WTC11 (cell line): ENCODE results near the gene TSEN54. TPM values are rescaled to one million over a fixed set of nuclear protein-coding genes. Genes with fewer than 3 reads are reported as not detected.

Experiments used
- ATAC-seq: fragments of 200-7000 bp; cut with Tn5 transposase; 2 replicates; pipeline ENCODE4 v1.10.0; 2021; ENCODE audit warnings: mild to moderate bottlenecking, moderate library complexity
- CTCF ChIA-PET: fragments of 300-600 bp; sonication (Branson Sonifier 250); formaldehyde crosslinking; loops from one replicate; lab custom pipeline; 2021; ENCODE audit warnings: antibody characterized with exemption; lab: Charles Lee
- POLR2A ChIA-PET: fragments of 350-600 bp; sonication (Branson Sonifier 250); formaldehyde crosslinking; loops from one replicate; lab custom pipeline; 2021; ENCODE audit warnings: antibody characterized with exemption; lab: Charles Lee
- DNase-seq: peaks from one replicate; pipeline ENCODE4 v3.0.0; 2021; ENCODE audit warnings: low spot score
- H3K27ac Mint-ChIP-seq: 2 replicates; pipeline ENCODE4 v1.8.0; 2021; ENCODE audit warnings: mixed read lengths
- H3K27me3 Mint-ChIP-seq: 2 replicates; pipeline ENCODE4 v1.8.0; 2021; ENCODE audit warnings: low read depth, mild to moderate bottlenecking, moderate library complexity, mixed read lengths
- H3K36me3 Mint-ChIP-seq: 2 replicates; pipeline ENCODE4 v1.8.0; 2021; ENCODE audit warnings: mixed read lengths
- H3K4me1 Mint-ChIP-seq: 2 replicates; pipeline ENCODE4 v1.8.0; 2022; ENCODE audit warnings: mixed read lengths
- H3K4me3 Mint-ChIP-seq: 2 replicates; pipeline ENCODE4 v1.8.0; 2021; ENCODE audit warnings: mild to moderate bottlenecking, moderate library complexity, mixed read lengths
- H3K9me3 Mint-ChIP-seq: 2 replicates; pipeline ENCODE4 v1.8.0; 2021; ENCODE audit warnings: mixed read lengths
- ATF2 ChIP-seq: sonication (generic); formaldehyde crosslinking; IDR thresholded peaks from 2 replicates; pipeline ENCODE4 v1.8.1; 2022; ENCODE audit warnings: low read depth, missing genetic modification reagents, borderline replicate concordance
- ELF4 ChIP-seq: sonication (generic); formaldehyde crosslinking; IDR thresholded peaks from 2 replicates; pipeline ENCODE4 v1.8.1; 2022; ENCODE audit warnings: low read depth, mild to moderate bottlenecking, moderate library complexity, missing genetic modification reagents
- EMX1 ChIP-seq: fragments of 250-450 bp; sonication (Bioruptor Pico); IDR thresholded peaks from 2 replicates; pipeline ENCODE4 v1.8.0; 2021; ENCODE audit warnings: mild to moderate bottlenecking
- NFYB ChIP-seq: sonication (generic); formaldehyde crosslinking; conservative IDR thresholded peaks from 2 replicates; pipeline ENCODE4 v1.8.0; 2022; ENCODE audit warnings: low read depth, missing genetic modification reagents
- PRRX2 ChIP-seq: fragments of 250-450 bp; sonication (Bioruptor Pico); IDR thresholded peaks from 2 replicates; pipeline ENCODE4 v1.8.0; 2021; ENCODE audit warnings: mild to moderate bottlenecking
- SMAD3 ChIP-seq: sonication (generic); formaldehyde crosslinking; IDR thresholded peaks from 2 replicates; pipeline ENCODE4 v1.8.0; 2022; ENCODE audit warnings: missing genetic modification reagents, mild to moderate bottlenecking, borderline replicate concordance
- SP1 ChIP-seq: sonication (generic); formaldehyde crosslinking; conservative IDR thresholded peaks from 2 replicates; pipeline ENCODE4 v1.8.1; 2022; ENCODE audit warnings: missing genetic modification reagents
- ZNF121 ChIP-seq: sonication (generic); formaldehyde crosslinking; IDR thresholded peaks from 2 replicates; pipeline ENCODE4 v1.8.0; 2023; ENCODE audit warnings: missing genetic modification reagents
- ZNF219 ChIP-seq: sonication (generic); formaldehyde crosslinking; IDR thresholded peaks from 2 replicates; pipeline ENCODE4 v1.8.0; 2023; ENCODE audit warnings: missing genetic modification reagents, mild to moderate bottlenecking, borderline replicate concordance
- ZNF416 ChIP-seq: fragments of 250-450 bp; sonication (Bioruptor Pico); IDR thresholded peaks from 2 replicates; pipeline ENCODE4 v1.9.0; 2021; ENCODE audit warnings: mild to moderate bottlenecking, inconsistent platforms
- ZNF423 ChIP-seq: fragments of 250-450 bp; sonication (Bioruptor Pico); IDR thresholded peaks from 2 replicates; pipeline ENCODE4 v2.1.2; 2022; ENCODE audit warnings: mild to moderate bottlenecking, moderate library complexity
- ZNF512 ChIP-seq: sonication (generic); formaldehyde crosslinking; IDR thresholded peaks from 2 replicates; pipeline ENCODE4 v1.8.1; 2022; ENCODE audit warnings: missing genetic modification reagents, borderline replicate concordance
- total RNA-seq: library from RNA; stranded (reverse); gene quantifications from 3 replicates; pipeline ENCODE4 v1.2.3, GENCODE V29; 2021
- TF ChIP-seq, protein P1 (sequence below): sonication (generic); formaldehyde crosslinking; IDR thresholded peaks from 2 replicates; pipeline ENCODE4 v1.8.1; 2023; ENCODE audit warnings: mild to moderate bottlenecking, missing genetic modification reagents
- TF ChIP-seq, protein P2 (sequence below): sonication (generic); formaldehyde crosslinking; IDR thresholded peaks from 2 replicates; pipeline ENCODE4 v1.8.0; 2022; ENCODE audit warnings: mild to moderate bottlenecking, missing genetic modification reagents
- TF ChIP-seq, protein P3 (sequence below): fragments of 250-450 bp; sonication (Bioruptor Pico); IDR thresholded peaks from 2 replicates; pipeline ENCODE4 v2.1.2; 2022; ENCODE audit warnings: mild to moderate bottlenecking, moderate library complexity
- TF ChIP-seq, protein P4 (sequence below): fragments of 250-450 bp; sonication (Bioruptor Pico); IDR thresholded peaks from 2 replicates; pipeline ENCODE4 v1.9.0; 2021; ENCODE audit warnings: mild to moderate bottlenecking

TSEN54 gene
- total RNA-seq, 1 experiment from 2014 or later = 53.4 TPM

GRCh38 chr17:75474736-75475135 is 41.6 kb upstream of the TSEN54 start:
- H3K4me3 Mint-ChIP-seq = no peak overlapping the region
- no peak for DNase-seq
- TF ChIP-seq, protein P1, sequence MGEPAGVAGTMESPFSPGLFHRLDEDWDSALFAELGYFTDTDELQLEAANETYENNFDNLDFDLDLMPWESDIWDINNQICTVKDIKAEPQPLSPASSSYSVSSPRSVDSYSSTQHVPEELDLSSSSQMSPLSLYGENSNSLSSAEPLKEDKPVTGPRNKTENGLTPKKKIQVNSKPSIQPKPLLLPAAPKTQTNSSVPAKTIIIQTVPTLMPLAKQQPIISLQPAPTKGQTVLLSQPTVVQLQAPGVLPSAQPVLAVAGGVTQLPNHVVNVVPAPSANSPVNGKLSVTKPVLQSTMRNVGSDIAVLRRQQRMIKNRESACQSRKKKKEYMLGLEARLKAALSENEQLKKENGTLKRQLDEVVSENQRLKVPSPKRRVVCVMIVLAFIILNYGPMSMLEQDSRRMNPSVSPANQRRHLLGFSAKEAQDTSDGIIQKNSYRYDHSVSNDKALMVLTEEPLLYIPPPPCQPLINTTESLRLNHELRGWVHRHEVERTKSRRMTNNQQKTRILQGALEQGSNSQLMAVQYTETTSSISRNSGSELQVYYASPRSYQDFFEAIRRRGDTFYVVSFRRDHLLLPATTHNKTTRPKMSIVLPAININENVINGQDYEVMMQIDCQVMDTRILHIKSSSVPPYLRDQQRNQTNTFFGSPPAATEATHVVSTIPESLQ (CRISPR knock-in tag) = no peak
- H3K27ac Mint-ChIP-seq = no peak overlapping the region
- ChIA-PET CTCF (interaction anchor here (0.6 to 1.7 kb wide), 2 partner anchors 24 to 192 kb away, joined by 3 to 4 read pairs; partner anchors contain the start of gene RECQL5), POLR2A (interaction anchor here (0.6 kb wide), 1 partner anchor 163 kb away, joined by 3 read pairs; no protein-coding TSS in a partner anchor)
- no peak for ATAC-seq
- H3K9me3 Mint-ChIP-seq = no peaks in the 10 kb centered on the region
- H3K36me3 Mint-ChIP-seq = no peaks in the 10 kb centered on the region; the same call in 1 of the 2 replicates
- no peaks in the 10 kb centered on the region for H3K27me3 Mint-ChIP-seq
- H3K4me1 Mint-ChIP-seq = peaks cover 7% of the 10 kb centered on the region

DNA sequence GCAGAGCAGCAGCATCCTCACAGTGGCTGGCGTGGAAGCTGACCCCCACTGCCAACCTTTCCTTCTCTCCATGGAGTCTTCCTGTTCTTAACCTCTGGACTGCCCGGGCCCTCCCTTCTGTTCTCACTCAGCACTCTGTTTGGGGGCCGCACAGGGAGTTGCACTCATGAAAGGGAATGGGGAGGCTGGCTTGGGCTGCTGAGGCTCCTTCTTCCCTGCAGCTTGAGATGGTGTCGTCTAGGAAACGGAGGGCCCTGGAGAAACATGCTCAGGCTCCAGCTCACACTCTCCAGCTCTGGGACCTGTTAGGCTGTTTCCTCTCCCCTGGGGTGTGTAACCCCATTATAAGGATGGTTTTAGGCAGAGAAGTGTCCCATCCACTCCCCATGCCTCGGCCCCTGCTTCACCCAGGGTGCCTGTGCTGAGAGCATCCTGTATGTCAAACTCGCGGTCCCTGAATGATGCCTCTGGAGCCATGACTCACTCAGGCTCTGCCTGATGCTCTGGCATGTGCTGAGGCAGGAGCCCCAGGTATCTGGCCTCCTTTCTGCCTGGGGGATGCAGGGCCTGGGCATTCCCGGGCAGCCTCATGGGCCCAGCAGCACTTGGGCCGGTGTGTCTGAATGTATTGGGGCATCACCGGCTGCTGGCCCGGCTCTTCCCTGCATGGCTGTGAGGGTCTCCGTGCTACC is 41.0 kb upstream of the TSEN54 start:
- H3K4me3 Mint-ChIP-seq = no peak overlapping the region
- TF ChIP-seq SMAD3 (CRISPR knock-in tag) = no peak
- TF ChIP-seq, all 79 proteins: peak for 0
- ATAC-seq = no peak
- no peaks in the 10 kb centered on the region; the same call in 1 of the 2 replicates for H3K36me3 Mint-ChIP-seq
- no peaks in the 10 kb centered on the region for H3K9me3 Mint-ChIP-seq
- no peak overlapping the region for H3K27ac Mint-ChIP-seq
- ChIA-PET CTCF (interaction anchor here (0.6 to 1.7 kb wide), 2 partner anchors 24 to 191 kb away, joined by 3 to 4 read pairs; partner anchors contain the start of gene RECQL5), POLR2A (interaction anchor here (0.6 kb wide), 1 partner anchor 163 kb away, joined by 3 read pairs; no protein-coding TSS in a partner anchor)
- no peak for DNase-seq
- peaks cover 7% of the 10 kb centered on the region for H3K4me1 Mint-ChIP-seq
- H3K27me3 Mint-ChIP-seq = no peaks in the 10 kb centered on the region

- ATAC-seq (no peak), DNase-seq (no peak)
- no peaks in the 10 kb centered on the region for H3K27me3 Mint-ChIP-seq
- H3K4me3 Mint-ChIP-seq = no peak overlapping the region
- no peak overlapping the region for H3K27ac Mint-ChIP-seq
- no peaks in the 10 kb centered on the region for H3K9me3 Mint-ChIP-seq
- no peak for TF ChIP-seq ZNF512 (CRISPR knock-in tag)
- no peak for TF ChIP-seq ZNF423 (CRISPR knock-in tag)
- TF ChIP-seq ZNF219 (CRISPR knock-in tag) = no peak
- H3K36me3 Mint-ChIP-seq = no peaks in the 10 kb centered on the region; the same call in 1 of the 2 replicates
- H3K4me1 Mint-ChIP-seq = peaks cover 7% of the 10 kb centered on the region
- POLR2A ChIA-PET = no interaction called here
- CTCF ChIA-PET = interaction anchor here (1.0 to 1.7 kb wide), 3 partner anchors 23 to 205 kb away, joined by 3 to 4 read pairs (median 4); partner anchors contain the start of gene MIF4GD
Observed at GRCh38 chr17:75475851-75476250, 40.5 kb upstream of the TSEN54 start.

DNA sequence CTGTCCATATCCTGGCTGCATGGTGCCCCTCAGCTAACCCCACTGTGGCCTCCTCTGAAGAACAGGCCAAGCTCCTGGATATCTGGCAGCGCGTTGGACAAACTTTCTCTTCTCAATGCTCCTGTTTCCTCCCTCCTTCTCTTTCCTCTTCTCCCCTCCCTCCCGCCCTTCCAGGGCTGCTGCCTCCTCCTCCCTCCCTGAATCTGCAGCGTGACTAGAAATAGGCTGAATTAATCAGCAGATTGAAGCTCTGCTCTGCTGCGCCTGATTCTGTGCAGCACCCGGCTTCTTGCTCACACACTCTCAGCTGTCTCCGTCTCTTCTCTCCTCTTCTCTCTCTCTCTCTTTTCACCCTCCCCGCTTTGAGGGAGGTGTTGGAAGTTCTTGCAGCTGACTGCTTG is 40.1 kb upstream of the TSEN54 start:
- POLR2A ChIA-PET = no interaction called here
- CTCF ChIA-PET = interaction anchor here (1.0 to 1.7 kb wide), 3 partner anchors 23 to 205 kb away, joined by 3 to 4 read pairs (median 4); partner anchors contain the start of gene MIF4GD
- Mint-ChIP-seq H3K27ac (peak overlapping the region; percentile 8; the same call in 1 of the 2 replicates), H3K4me3 (no peak overlapping the region), H3K4me1 (peaks cover 7% of the 10 kb centered on the region), H3K27me3 (no peaks in the 10 kb centered on the region), H3K9me3 (no peaks in the 10 kb centered on the region), H3K36me3 (no peaks in the 10 kb centered on the region; the same call in 1 of the 2 replicates)
- ATAC-seq (no peak), DNase-seq (no peak)
- no peak for TF ChIP-seq ATF2 (CRISPR knock-in tag)
- TF ChIP-seq, protein P2, sequence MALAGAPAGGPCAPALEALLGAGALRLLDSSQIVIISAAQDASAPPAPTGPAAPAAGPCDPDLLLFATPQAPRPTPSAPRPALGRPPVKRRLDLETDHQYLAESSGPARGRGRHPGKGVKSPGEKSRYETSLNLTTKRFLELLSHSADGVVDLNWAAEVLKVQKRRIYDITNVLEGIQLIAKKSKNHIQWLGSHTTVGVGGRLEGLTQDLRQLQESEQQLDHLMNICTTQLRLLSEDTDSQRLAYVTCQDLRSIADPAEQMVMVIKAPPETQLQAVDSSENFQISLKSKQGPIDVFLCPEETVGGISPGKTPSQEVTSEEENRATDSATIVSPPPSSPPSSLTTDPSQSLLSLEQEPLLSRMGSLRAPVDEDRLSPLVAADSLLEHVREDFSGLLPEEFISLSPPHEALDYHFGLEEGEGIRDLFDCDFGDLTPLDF (CRISPR knock-in tag) = no peak
- no peak for TF ChIP-seq ELF4
- no peak for TF ChIP-seq ZNF512 (CRISPR knock-in tag)
- TF ChIP-seq ZNF423 (CRISPR knock-in tag) = no peak
- TF ChIP-seq, protein P3, sequence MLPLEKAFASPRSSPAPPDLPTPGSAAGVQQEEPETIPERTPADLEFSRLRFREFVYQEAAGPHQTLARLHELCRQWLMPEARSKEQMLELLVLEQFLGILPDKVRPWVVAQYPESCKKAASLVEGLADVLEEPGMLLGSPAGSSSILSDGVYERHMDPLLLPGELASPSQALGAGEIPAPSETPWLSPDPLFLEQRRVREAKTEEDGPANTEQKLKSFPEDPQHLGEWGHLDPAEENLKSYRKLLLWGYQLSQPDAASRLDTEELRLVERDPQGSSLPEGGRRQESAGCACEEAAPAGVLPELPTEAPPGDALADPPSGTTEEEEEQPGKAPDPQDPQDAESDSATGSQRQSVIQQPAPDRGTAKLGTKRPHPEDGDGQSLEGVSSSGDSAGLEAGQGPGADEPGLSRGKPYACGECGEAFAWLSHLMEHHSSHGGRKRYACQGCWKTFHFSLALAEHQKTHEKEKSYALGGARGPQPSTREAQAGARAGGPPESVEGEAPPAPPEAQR = no peak
- TF ChIP-seq ZNF121 = no peak
- TF ChIP-seq SP1 (CRISPR knock-in tag) = no peak
- TF ChIP-seq PRRX2 (CRISPR knock-in tag) = no peak
- no peak for TF ChIP-seq EMX1 (CRISPR knock-in tag)
- TF ChIP-seq, protein P4, sequence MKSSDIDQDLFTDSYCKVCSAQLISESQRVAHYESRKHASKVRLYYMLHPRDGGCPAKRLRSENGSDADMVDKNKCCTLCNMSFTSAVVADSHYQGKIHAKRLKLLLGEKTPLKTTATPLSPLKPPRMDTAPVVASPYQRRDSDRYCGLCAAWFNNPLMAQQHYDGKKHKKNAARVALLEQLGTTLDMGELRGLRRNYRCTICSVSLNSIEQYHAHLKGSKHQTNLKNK (CRISPR knock-in tag) = no peak
- no peak for TF ChIP-seq ZNF416
- no peak for TF ChIP-seq NFYB (CRISPR knock-in tag)
